Activated CD8-positive, alpha-beta memory T cell treated with anti-CD3 and anti-CD28 coated beads for 4 hours (primary cell): ENCODE results near the gene PERP.

ENCODE experiments used
- DNase-seq, 2 donors: peaks; one replicate each; pipeline ENCODE4 v3.0.0-alpha.2; 2020; ENCODE audit warnings: low read depth in 2 of 2

The PERP gene

GRCh38 chr6:138044972-138045371 lies 62.2 kb downstream of the PERP start:
- no peak for DNase-seq

GRCh38 chr6:138044458-138044857 lies 62.8 kb downstream of the PERP start:
- DNase-seq: no peak
